ENCODE measurements around the gene EAF1. TPM values are rescaled to one million over a fixed set of nuclear protein-coding genes. Genes with fewer than 3 reads are reported as not detected.
"Not testable (repeated sequence)": the region's sequence is repeated elsewhere in the genome, so short reads cannot be mapped to it uniquely, and the experiment has no call there.

The EAF1 gene
- total RNA-seq: 10 to 100 TPM; 29.9 to 33.4 TPM

DNA sequence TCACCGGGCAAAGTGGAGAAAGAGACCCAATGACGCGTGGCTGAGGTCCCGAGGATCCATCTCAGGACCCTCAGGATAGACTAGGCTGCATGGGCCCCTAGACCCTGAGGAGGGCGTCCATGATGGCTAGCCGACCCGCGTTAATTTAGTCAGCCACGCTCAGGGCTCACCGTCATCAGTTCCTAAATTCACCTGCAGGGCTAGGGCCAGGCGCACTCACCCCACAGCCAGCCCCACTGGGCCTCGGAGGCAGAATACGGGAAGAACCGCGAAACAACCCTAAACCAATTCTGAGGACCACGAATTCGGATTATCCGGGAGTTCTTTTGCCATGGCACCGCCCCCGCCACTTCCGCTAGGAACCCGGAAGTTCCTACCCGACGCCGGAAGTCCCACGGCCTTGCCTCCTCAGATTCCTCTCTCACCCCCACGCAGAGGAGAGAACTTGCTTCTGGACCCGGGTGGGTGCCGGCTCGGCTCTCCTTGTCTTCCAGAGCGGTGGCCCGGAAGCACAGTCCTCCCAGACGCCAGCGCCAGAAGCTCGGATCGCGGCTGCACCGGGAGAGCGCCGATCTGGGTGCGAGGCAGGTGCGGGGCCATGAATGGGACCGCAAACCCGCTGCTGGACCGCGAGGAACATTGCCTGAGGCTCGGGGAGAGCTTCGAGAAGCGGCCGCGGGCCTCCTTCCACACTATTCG is at the start of gene EAF1, which contains the start of gene METTL6:
Gene EAF1 (plus strand): TSS at position 417 of the 699 bp plus-strand sequence. CDS start 182 bp downstream, at position 599.
Gene METTL6 (minus strand): TSS at position 363 of the 699 bp plus-strand sequence. CDS start 1,033 bp downstream, outside the sequence.
- H3K27me3 Mint-ChIP-seq (ENCODE audit: low read depth): no peaks in the 10 kb centered on the region
- no peaks in the 10 kb centered on the region for H3K9me3 Mint-ChIP-seq
- peak; percentile 87 to 89 for DNase-seq
- H3K4me3 Mint-ChIP-seq: peak within 1 kb of the TSS; percentile 99
- ATAC-seq (replicated peaks in 1 of 2): peak; percentile 91 to 92
- H3K36me3 Mint-ChIP-seq (ENCODE audit: insufficient read depth in 2 of 2): peaks cover 14 to 22% of the 10 kb centered on the region in 2 donors
- H3K4me1 Mint-ChIP-seq (ENCODE audit: low read depth): peaks cover 59% of the 10 kb centered on the region
- peak within 1 kb of the TSS; percentile 99 for H3K27ac Mint-ChIP-seq

DNA sequence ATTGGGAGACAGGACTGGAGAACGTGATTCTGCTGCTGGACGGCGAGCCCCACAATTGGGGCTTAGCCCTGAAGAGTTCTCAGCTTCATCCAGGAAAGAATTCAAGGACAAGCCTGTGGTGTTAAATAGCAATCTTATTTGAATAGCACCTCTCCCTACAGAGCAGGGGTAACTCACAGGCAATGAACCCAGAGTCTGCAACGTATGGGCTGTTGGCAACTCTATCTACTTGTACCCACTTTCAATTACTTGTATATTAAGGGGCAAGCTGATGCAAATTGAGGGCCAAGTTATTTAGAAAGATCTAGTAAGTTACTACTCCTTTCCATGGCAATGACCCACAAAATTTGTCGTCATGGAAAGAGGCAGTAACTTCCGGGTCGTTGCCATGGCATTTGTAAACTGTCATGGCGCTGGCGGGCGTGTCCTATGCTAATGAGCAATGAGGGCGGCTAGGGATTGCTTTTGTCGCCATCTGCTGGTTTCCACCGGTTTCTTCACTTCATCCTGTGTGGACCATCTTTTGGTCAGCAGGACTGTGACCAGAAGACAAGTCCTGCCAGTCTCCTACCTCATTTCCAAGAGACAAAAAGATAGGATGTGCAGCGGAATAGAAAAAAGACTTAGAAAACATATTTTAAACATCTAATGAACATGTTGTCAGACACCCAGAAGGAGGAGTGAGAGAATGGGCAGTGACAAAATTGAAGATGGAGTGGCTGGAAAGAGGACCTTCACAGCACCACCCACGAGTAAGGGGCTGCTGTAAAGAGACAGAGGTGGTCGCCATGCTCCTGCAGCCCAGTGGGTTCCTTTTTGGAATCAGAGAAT is 49.2 kb upstream of the EAF1 start:
- H3K27ac Mint-ChIP-seq: peak overlapping the region; percentile 88
- DNase-seq: peak; percentile 92 to 93
- no peaks in the 10 kb centered on the region for H3K9me3 Mint-ChIP-seq
- H3K4me1 Mint-ChIP-seq (ENCODE audit: low read depth): peaks cover 11% of the 10 kb centered on the region
- no peaks in the 10 kb centered on the region for H3K27me3 Mint-ChIP-seq (ENCODE audit: low read depth)
- ATAC-seq (replicated peaks in 1 of 2): peak; percentile 96 to 98
- peak overlapping the region in 1 of 2 donors; percentile 44 for H3K4me3 Mint-ChIP-seq
- H3K36me3 Mint-ChIP-seq (ENCODE audit: insufficient read depth in 2 of 2): no peaks in the 10 kb centered on the region

GRCh38 chr3:15380980-15381890 is 46.2 kb upstream of the EAF1 start:
- no peak overlapping the region for H3K27ac Mint-ChIP-seq
- DNase-seq (no peak), ATAC-seq (replicated peaks in 1 of 2) (no peak)
- H3K27me3 Mint-ChIP-seq (ENCODE audit: low read depth): no peaks in the 10 kb centered on the region
- H3K9me3 Mint-ChIP-seq: peaks cover 0 to 4% of the 10 kb centered on the region in 2 donors
- H3K4me3 Mint-ChIP-seq: no peak overlapping the region
- H3K36me3 Mint-ChIP-seq (ENCODE audit: insufficient read depth in 2 of 2): peaks cover 0 to 2% of the 10 kb centered on the region in 2 donors
- H3K4me1 Mint-ChIP-seq (ENCODE audit: low read depth): peaks cover 11% of the 10 kb centered on the region

DNA sequence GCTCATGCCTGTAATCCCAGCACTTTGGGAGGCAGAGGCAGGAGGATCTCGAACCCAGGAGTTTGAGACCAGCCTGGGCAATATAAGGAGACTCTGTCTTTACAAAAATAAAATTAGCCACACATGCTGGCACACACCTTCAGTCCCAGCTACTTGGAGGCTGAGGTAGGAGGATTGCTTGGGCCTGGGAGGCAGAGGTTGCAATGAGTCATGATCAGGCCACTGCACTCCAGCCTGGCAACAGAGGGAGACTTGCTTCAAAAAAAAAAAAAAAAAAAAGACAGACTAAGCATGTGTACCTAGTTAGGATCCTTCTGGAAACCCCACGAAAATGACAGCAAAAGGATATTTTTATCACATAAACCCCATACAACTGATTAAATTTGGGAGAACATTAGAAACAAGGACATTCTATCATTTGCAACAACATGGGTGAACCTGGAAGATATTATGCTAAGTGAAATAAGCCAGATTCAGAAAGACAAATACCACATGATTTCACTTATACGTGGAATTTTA is 44.9 kb upstream of the EAF1 start:
- Mint-ChIP-seq H3K36me3 (ENCODE audit: insufficient read depth in 2 of 2) (peaks cover 0 to 6% of the 10 kb centered on the region in 2 donors), H3K4me3 (no peak overlapping the region), H3K27ac (no peak overlapping the region), H3K4me1 (ENCODE audit: low read depth) (peaks cover 11% of the 10 kb centered on the region), H3K9me3 (peaks cover 0 to 4% of the 10 kb centered on the region in 2 donors), H3K27me3 (ENCODE audit: low read depth) (no peaks in the 10 kb centered on the region)
- no peak for DNase-seq
- ATAC-seq (replicated peaks in 1 of 2): no peak

GRCh38 chr3:15384510-15385237 is 42.7 kb upstream of the EAF1 start:
- DNase-seq (no peak), ATAC-seq (replicated peaks in 1 of 2) (no peak)
- Mint-ChIP-seq H3K4me3 (no peak overlapping the region), H3K36me3 (ENCODE audit: insufficient read depth in 2 of 2) (peaks cover 0 to 6% of the 10 kb centered on the region in 2 donors), H3K9me3 (peaks cover 0 to 4% of the 10 kb centered on the region in 2 donors), H3K27me3 (ENCODE audit: low read depth) (no peaks in the 10 kb centered on the region), H3K4me1 (ENCODE audit: low read depth) (no peaks in the 10 kb centered on the region), H3K27ac (no peak overlapping the region)

GRCh38 chr3:15385238-15385695 is 42.1 kb upstream of the EAF1 start:
- H3K4me3 Mint-ChIP-seq; ATAC-seq (replicated peaks in 1 of 2); DNase-seq; H3K4me1 Mint-ChIP-seq (ENCODE audit: low read depth); H3K27ac Mint-ChIP-seq; H3K36me3 Mint-ChIP-seq (ENCODE audit: insufficient read depth in 2 of 2); H3K9me3 Mint-ChIP-seq; H3K27me3 Mint-ChIP-seq (ENCODE audit: low read depth): not testable (repeated sequence)

GRCh38 chr3:15385901-15386653 is 41.3 kb upstream of the EAF1 start:
- DNase-seq (no peak), ATAC-seq (replicated peaks in 1 of 2) (no peak)
- Mint-ChIP-seq H3K4me3 (no peak overlapping the region), H3K9me3 (peaks cover 0 to 4% of the 10 kb centered on the region in 2 donors), H3K36me3 (ENCODE audit: insufficient read depth in 2 of 2) (peaks cover 0 to 6% of the 10 kb centered on the region in 2 donors), H3K27me3 (ENCODE audit: low read depth) (no peaks in the 10 kb centered on the region), H3K27ac (no peak overlapping the region), H3K4me1 (ENCODE audit: low read depth) (no peaks in the 10 kb centered on the region)

DNA sequence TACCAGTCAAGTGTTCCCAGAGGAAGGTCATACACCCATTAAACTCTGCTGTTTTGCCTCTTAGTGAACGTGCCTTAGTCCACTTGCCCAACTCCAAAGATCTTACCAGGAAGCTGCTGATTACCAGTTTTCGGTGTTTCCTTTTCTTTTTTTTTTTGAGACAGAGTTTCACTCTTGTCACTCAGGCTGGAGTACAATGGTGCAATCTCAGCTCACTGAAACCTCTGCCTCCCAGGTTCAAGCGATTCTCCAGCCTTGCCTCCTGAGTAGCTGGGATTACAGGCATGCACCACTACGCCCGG is 40.8 kb upstream of the EAF1 start:
- not testable (repeated sequence) for DNase-seq; ATAC-seq (replicated peaks in 1 of 2); H3K9me3 Mint-ChIP-seq; H3K4me1 Mint-ChIP-seq (ENCODE audit: low read depth); H3K27ac Mint-ChIP-seq; H3K27me3 Mint-ChIP-seq (ENCODE audit: low read depth); H3K4me3 Mint-ChIP-seq; H3K36me3 Mint-ChIP-seq (ENCODE audit: insufficient read depth in 2 of 2)

- no peak overlapping the region for H3K4me3 Mint-ChIP-seq
- H3K27ac Mint-ChIP-seq: no peak overlapping the region
- peaks cover 0 to 4% of the 10 kb centered on the region in 2 donors for H3K9me3 Mint-ChIP-seq
- no peaks in the 10 kb centered on the region for H3K4me1 Mint-ChIP-seq (ENCODE audit: low read depth)
- H3K27me3 Mint-ChIP-seq (ENCODE audit: low read depth): no peaks in the 10 kb centered on the region
- no peak for ATAC-seq (replicated peaks in 1 of 2)
- no peak for DNase-seq
- H3K36me3 Mint-ChIP-seq (ENCODE audit: insufficient read depth in 2 of 2): peaks cover 0 to 6% of the 10 kb centered on the region in 2 donors
These were observed 40.2 kb upstream of the EAF1 start for GRCh38 chr3:15387171-15387581.

GRCh38 chr3:15387735-15388134 is 39.7 kb upstream of the EAF1 start:
- no peak for ATAC-seq (replicated peaks in 1 of 2)
- peaks cover 0 to 6% of the 10 kb centered on the region in 2 donors for H3K36me3 Mint-ChIP-seq (ENCODE audit: insufficient read depth in 2 of 2)
- no peak overlapping the region for H3K27ac Mint-ChIP-seq
- no peaks in the 10 kb centered on the region for H3K27me3 Mint-ChIP-seq (ENCODE audit: low read depth)
- peaks cover 0 to 4% of the 10 kb centered on the region in 2 donors for H3K9me3 Mint-ChIP-seq
- no peak overlapping the region for H3K4me3 Mint-ChIP-seq
- DNase-seq: no peak
- no peaks in the 10 kb centered on the region for H3K4me1 Mint-ChIP-seq (ENCODE audit: low read depth)

GRCh38 chr3:15388335-15388734 is 39.1 kb upstream of the EAF1 start:
- ATAC-seq (replicated peaks in 1 of 2); H3K27me3 Mint-ChIP-seq (ENCODE audit: low read depth); H3K36me3 Mint-ChIP-seq (ENCODE audit: insufficient read depth in 2 of 2); DNase-seq; H3K4me1 Mint-ChIP-seq (ENCODE audit: low read depth); H3K9me3 Mint-ChIP-seq; H3K27ac Mint-ChIP-seq; H3K4me3 Mint-ChIP-seq: not testable (repeated sequence)
